OCI-LY3 (cell line): ENCODE data around the gene PACRG.

Source experiments
- H2AFZ ChIP-seq: fragments of 200-600, 300-600 bp; shearing (Covaris generic); 2 replicates; pipeline ENCODE4 v1.6.0; 2014; ENCODE audit warnings: antibody characterized with exemption, low read depth, low read length
- H3K27ac ChIP-seq: fragments of 200-600, 300-600 bp; sonication (generic); 2 replicates; pipeline ENCODE4 v1.5.1; 2014; ENCODE audit warnings: mild to moderate bottlenecking, low read length, moderate library complexity, mixed read lengths
- H3K27me3 ChIP-seq: fragments of 200-600, 300-600 bp; sonication (generic); 2 replicates; pipeline ENCODE4 v1.6.1; 2014; ENCODE audit warnings: low read depth, low read length, mixed read lengths
- H3K36me3 ChIP-seq: fragments of 200-600, 300-600 bp; sonication (generic); replicated peaks from 2 replicates; pipeline ENCODE3; 2014; ENCODE audit warnings: low read depth, low read length, mixed read lengths
- H3K4me1 ChIP-seq: fragments of 300-600, 200-600 bp; sonication (generic); 2 replicates; pipeline ENCODE4 v1.6.1; 2014; ENCODE audit warnings: low read length, mixed read lengths
- H3K4me2 ChIP-seq: fragments of 200-600, 300-600 bp; sonication (generic); 2 replicates; pipeline ENCODE4 v1.6.1; 2014; ENCODE audit warnings: low read length, mixed read lengths
- H3K4me3 ChIP-seq: fragments of 300-600, 200-600 bp; sonication (generic); 2 replicates; pipeline ENCODE4 v1.5.1; 2014; ENCODE audit warnings: antibody characterized with exemption, mild to moderate bottlenecking, low read length, moderate library complexity
- H3K79me2 ChIP-seq: fragments of 300-600, 200-600 bp; shearing (Covaris generic); 2 replicates; pipeline ENCODE4 v1.6.1; 2014; ENCODE audit warnings: mild to moderate bottlenecking, low read length, mixed read lengths
- H3K9ac ChIP-seq: fragments of 300-600, 200-600 bp; shearing (Covaris generic); 2 replicates; pipeline ENCODE4 v1.6.0; 2014; ENCODE audit warnings: mild to moderate bottlenecking, low read length, moderate library complexity
- H3K9me3 ChIP-seq: fragments of 200-600, 300-600 bp; shearing (Covaris generic); 2 replicates; pipeline ENCODE4 v1.6.1; 2014; ENCODE audit warnings: low read length, mixed read lengths; ENCODE audit not compliant: insufficient read depth
- H4K20me1 ChIP-seq: fragments of 200-600, 300-600 bp; sonication (generic); 2 replicates; pipeline ENCODE4 v1.6.1; 2016; ENCODE audit warnings: low read length, mixed read lengths; ENCODE audit not compliant: insufficient read depth
- EZH2phosphoT487 ChIP-seq: fragments of 200-600 bp; shearing (Covaris generic); IDR thresholded peaks from 2 replicates; pipeline ENCODE4 v1.6.1; 2018; ENCODE audit warnings: antibody characterized with exemption, mixed run types, low read depth
- TF ChIP-seq, protein P1 (sequence below): fragments of 200-600, 300-600 bp; sonication (generic); IDR thresholded peaks from 2 replicates; pipeline ENCODE4 v1.5.1; 2014; ENCODE audit warnings: antibody characterized with exemption, low read length, low read depth

Gene PACRG

DNA sequence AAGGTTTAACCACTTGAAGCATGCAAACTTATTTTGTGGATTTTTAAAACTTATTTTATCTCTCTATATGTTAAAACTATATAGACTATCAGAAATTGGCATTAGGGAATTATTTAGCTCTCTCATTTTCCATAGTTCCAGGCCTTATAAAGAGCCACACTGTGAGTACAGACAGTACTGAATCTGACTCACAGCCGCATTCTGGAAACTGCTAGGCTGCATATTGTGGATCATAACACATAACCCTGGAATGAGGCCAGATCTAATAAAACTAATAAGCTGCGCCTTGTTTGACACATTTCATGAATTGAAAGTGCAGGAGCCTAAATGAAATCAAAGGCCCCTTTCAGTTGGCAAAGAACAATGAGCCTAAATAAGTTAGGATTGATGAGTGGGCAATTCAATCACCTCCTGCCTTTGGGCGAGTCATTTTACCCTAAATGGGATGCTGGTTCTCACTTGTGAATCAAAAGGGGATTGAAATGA is 308.4 kb downstream of the PACRG start:
- no peak overlapping the region for H3K4me2 ChIP-seq
- no peaks in the 10 kb centered on the region for H3K79me2 ChIP-seq
- H3K27me3 ChIP-seq = no peaks in the 10 kb centered on the region
- H3K27ac ChIP-seq = no peak overlapping the region
- H3K4me3 ChIP-seq = no peak overlapping the region
- no peak for TF ChIP-seq EZH2phosphoT487
- TF ChIP-seq, protein P1, sequence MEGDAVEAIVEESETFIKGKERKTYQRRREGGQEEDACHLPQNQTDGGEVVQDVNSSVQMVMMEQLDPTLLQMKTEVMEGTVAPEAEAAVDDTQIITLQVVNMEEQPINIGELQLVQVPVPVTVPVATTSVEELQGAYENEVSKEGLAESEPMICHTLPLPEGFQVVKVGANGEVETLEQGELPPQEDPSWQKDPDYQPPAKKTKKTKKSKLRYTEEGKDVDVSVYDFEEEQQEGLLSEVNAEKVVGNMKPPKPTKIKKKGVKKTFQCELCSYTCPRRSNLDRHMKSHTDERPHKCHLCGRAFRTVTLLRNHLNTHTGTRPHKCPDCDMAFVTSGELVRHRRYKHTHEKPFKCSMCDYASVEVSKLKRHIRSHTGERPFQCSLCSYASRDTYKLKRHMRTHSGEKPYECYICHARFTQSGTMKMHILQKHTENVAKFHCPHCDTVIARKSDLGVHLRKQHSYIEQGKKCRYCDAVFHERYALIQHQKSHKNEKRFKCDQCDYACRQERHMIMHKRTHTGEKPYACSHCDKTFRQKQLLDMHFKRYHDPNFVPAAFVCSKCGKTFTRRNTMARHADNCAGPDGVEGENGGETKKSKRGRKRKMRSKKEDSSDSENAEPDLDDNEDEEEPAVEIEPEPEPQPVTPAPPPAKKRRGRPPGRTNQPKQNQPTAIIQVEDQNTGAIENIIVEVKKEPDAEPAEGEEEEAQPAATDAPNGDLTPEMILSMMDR = no peak
- H4K20me1 ChIP-seq = no peaks in the 10 kb centered on the region
- H3K4me1 ChIP-seq = no peaks in the 10 kb centered on the region
- no peak overlapping the region for H2AFZ ChIP-seq
- no peaks in the 10 kb centered on the region for H3K9me3 ChIP-seq
- no peaks in the 10 kb centered on the region for H3K36me3 ChIP-seq
- H3K9ac ChIP-seq = no peak overlapping the region

DNA sequence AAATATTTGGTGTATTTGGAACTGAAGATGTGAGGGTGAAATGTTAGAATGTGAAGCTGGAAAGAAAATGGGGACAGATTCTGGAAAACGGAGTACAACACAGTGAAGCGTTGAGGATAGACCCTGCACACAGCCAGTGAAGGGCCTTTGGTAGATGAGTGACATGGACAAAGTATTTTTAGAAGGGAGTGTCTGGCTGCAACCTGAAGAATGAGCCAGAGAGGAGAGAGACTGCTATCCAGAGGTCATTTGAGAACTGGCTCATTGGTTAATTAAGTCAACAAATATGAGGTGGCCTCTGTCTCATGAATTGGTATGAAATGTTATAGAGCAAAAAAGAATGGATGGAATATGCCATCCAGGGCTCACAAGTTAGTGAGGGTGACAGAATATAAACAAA is 310.5 kb downstream of the PACRG start:
- H3K9ac ChIP-seq = no peak overlapping the region
- no peak overlapping the region for H3K4me3 ChIP-seq
- no peaks in the 10 kb centered on the region for H3K9me3 ChIP-seq
- H3K36me3 ChIP-seq = no peaks in the 10 kb centered on the region
- H2AFZ ChIP-seq = no peak overlapping the region
- no peak overlapping the region for H3K27ac ChIP-seq
- no peaks in the 10 kb centered on the region for H3K79me2 ChIP-seq
- H3K27me3 ChIP-seq = no peaks in the 10 kb centered on the region
- H4K20me1 ChIP-seq = no peaks in the 10 kb centered on the region
- no peak for TF ChIP-seq EZH2phosphoT487
- TF ChIP-seq, protein P1 = no peak
- H3K4me2 ChIP-seq = no peak overlapping the region
- no peaks in the 10 kb centered on the region for H3K4me1 ChIP-seq

DNA sequence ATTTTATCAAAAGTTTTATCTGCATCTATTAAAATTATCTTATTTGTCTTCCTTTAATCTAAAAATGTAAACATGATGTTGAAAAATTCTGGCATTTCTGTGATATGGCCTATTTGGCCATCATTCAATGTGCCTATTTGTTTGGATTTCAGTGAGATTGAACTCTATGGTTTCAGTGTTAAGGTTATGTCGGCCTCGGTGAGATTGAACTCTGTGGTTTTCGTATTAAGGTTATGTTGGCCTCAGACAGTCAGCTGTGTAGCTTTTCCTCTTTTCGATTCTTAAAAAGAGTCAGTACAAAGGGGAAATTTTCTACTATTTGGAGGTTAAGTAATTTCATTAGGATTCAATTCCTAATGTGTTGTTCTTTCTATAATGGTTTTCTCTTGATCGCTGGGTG is 320.6 kb downstream of the PACRG start:
- Histone ChIP-seq H3K4me2 (no peak overlapping the region), H3K36me3 (no peaks in the 10 kb centered on the region), H4K20me1 (no peaks in the 10 kb centered on the region), H3K4me3 (no peak overlapping the region), H2AFZ (no peak overlapping the region), H3K27me3 (0 out of 2 replicates have a peak, but pooled peaks cover 3% of the 10 kb centered on the region), H3K27ac (no peak overlapping the region), H3K4me1 (no peaks in the 10 kb centered on the region), H3K79me2 (no peaks in the 10 kb centered on the region), H3K9me3 (no peaks in the 10 kb centered on the region), H3K9ac (no peak overlapping the region)
- TF ChIP-seq, protein P1 = no peak
- no peak for TF ChIP-seq EZH2phosphoT487

DNA sequence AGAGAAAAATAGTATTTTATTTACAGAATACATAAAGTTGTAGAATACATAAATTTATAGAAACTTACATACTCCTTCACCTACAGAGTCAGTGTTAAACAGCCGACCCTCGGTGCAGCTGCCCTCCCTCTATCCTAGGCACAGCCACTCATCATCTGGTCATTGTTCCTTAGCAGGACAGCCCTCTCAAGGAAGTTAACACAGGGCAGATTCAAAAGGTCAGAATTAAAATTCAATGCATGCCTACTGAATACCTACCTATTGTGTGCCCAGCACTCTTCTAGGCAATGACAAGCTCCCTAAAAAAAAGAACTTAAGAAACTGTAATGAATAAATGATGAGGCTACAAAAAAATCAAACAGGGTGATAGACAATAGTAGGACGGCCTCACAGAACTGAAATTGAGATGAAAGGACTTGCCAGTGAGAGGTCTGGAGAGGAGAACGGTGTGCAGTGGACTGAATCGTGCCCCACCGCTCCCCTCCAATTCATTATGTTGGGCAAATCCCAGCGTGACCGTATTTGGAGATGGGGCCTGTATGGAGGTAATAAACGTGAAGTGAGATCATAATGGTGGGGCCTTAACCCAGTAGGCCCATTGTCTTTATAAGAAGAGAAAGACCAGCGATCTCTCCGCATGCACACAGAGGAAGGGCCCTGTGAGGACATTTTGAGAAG is 326.0 kb downstream of the PACRG start:
- Histone ChIP-seq H4K20me1 (no peaks in the 10 kb centered on the region), H3K27ac (no peak overlapping the region), H3K27me3 (0 out of 2 replicates have a peak, but pooled peaks cover 3% of the 10 kb centered on the region), H3K36me3 (no peaks in the 10 kb centered on the region), H3K79me2 (no peaks in the 10 kb centered on the region), H3K9ac (no peak overlapping the region), H3K4me2 (no peak overlapping the region), H3K9me3 (no peaks in the 10 kb centered on the region), H2AFZ (no peak overlapping the region), H3K4me3 (no peak overlapping the region), H3K4me1 (no peaks in the 10 kb centered on the region)
- no peak for TF ChIP-seq EZH2phosphoT487
- TF ChIP-seq, protein P1 = no peak
